ENCODE data around the gene APPBP2.
A peak's percentile ranks its signal among the peaks of the same experiment; 100 is the strongest.
"Not testable (repeated sequence)": the region's sequence is repeated elsewhere in the genome, so short reads cannot be mapped to it uniquely, and the experiment has no call there.

APPBP2 gene

GRCh38 chr17:60428491-60428890 is 97.6 kb downstream of the APPBP2 start:
- DNase-seq = not testable (repeated sequence)

GRCh38 chr17:60426596-60426995 is 99.4 kb downstream of the APPBP2 start:
- DNase-seq = no peak

GRCh38 chr17:60425626-60426025 is 100.4 kb downstream of the APPBP2 start:
- no peak for DNase-seq

GRCh38 chr17:60423865-60424264 is 102.2 kb downstream of the APPBP2 start:
- DNase-seq = no peak

GRCh38 chr17:60422162-60422665 is 103.8 kb downstream of the APPBP2 start, which contains the start of gene CHCT1:
Gene CHCT1 (plus strand): TSS chr17:60422489. CDS start chr17:60422593, 104 bp downstream.
- no peak for DNase-seq

GRCh38 chr17:60421273-60422161 is 104.5 kb downstream of the APPBP2 start:
- peak; percentile 70 for DNase-seq

GRCh38 chr17:60419875-60420274 is 106.2 kb downstream of the APPBP2 start:
- not testable (repeated sequence) for DNase-seq

- not testable (repeated sequence) for DNase-seq
These were observed 107.0 kb downstream of the APPBP2 start for GRCh38 chr17:60419003-60419402.

- no peak for DNase-seq
These were observed 109.6 kb downstream of the APPBP2 start for GRCh38 chr17:60416368-60416925.

GRCh38 chr17:60415146-60415545 is 110.9 kb downstream of the APPBP2 start:
- no peak for DNase-seq

- no peak for DNase-seq
These were observed 113.3 kb downstream of the APPBP2 start for GRCh38 chr17:60412701-60413100.

- DNase-seq = no peak
These were observed 116.0 kb downstream of the APPBP2 start for GRCh38 chr17:60410001-60410400.

- no peak for DNase-seq
These were observed 119.2 kb downstream of the APPBP2 start for GRCh38 chr17:60406887-60407286.

GRCh38 chr17:60403962-60404361 is 122.1 kb downstream of the APPBP2 start:
- no peak for DNase-seq

GRCh38 chr17:60403523-60403810 is 122.6 kb downstream of the APPBP2 start:
- no peak for DNase-seq

GRCh38 chr17:60401819-60402218 is 124.2 kb downstream of the APPBP2 start:
- no peak for DNase-seq

- DNase-seq = no peak
These were observed 127.6 kb downstream of the APPBP2 start for GRCh38 chr17:60398227-60398959.

GRCh38 chr17:60396412-60396811 is 129.6 kb downstream of the APPBP2 start:
- no peak for DNase-seq

GRCh38 chr17:60395508-60396065 is 130.5 kb downstream of the APPBP2 start:
- DNase-seq = no peak

GRCh38 chr17:60393840-60394723 is 132.0 kb downstream of the APPBP2 start:
- DNase-seq = peak; percentile 60
